ENCODE measurements around the gene KCNK7. TPM values are rescaled to one million over a fixed set of nuclear protein-coding genes. Genes with fewer than 3 reads are reported as not detected.

The KCNK7 gene
- total RNA-seq, 1 donor from 2014 or later = 0.17 TPM

DNA sequence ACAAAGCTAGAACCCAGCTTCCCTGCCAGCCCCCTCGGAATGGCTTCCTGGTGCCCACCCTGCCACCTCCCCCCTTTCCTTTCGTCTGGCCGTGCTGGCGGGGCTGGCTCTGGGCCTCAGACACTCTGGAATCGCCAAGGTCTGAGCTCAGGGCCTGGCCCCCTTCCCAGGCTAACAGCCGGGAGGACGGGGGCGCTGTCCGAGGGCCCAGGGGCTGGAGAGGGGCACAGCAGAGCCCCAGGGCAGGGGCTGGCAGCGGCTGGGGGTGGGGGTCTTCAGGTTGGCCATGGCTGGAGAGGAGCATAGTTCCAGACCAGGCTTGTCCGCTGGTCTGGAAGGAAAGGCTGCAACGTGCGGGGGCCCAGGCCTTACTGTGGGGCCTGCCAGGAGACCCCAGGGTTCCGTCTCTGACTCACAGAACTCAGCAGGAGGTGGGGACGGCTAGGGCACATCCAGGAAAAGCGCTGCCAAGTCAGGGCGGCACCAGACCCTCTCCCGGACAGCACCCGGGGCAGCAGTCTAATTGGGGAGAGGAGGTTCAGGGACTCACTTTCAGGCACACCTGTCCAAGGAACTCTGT is 36.6 kb downstream of the KCNK7 start:
- TF ChIP-seq, protein P1, sequence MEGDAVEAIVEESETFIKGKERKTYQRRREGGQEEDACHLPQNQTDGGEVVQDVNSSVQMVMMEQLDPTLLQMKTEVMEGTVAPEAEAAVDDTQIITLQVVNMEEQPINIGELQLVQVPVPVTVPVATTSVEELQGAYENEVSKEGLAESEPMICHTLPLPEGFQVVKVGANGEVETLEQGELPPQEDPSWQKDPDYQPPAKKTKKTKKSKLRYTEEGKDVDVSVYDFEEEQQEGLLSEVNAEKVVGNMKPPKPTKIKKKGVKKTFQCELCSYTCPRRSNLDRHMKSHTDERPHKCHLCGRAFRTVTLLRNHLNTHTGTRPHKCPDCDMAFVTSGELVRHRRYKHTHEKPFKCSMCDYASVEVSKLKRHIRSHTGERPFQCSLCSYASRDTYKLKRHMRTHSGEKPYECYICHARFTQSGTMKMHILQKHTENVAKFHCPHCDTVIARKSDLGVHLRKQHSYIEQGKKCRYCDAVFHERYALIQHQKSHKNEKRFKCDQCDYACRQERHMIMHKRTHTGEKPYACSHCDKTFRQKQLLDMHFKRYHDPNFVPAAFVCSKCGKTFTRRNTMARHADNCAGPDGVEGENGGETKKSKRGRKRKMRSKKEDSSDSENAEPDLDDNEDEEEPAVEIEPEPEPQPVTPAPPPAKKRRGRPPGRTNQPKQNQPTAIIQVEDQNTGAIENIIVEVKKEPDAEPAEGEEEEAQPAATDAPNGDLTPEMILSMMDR (conservative IDR thresholded peaks at IDR 0.05; ENCODE audit: low read depth, low read length) = no peak
- DNase-seq (ENCODE audit: low read depth) = no peak
- peak overlapping the region; percentile 28 for H3K4me3 ChIP-seq (ENCODE audit: low read depth, low read length)

DNA sequence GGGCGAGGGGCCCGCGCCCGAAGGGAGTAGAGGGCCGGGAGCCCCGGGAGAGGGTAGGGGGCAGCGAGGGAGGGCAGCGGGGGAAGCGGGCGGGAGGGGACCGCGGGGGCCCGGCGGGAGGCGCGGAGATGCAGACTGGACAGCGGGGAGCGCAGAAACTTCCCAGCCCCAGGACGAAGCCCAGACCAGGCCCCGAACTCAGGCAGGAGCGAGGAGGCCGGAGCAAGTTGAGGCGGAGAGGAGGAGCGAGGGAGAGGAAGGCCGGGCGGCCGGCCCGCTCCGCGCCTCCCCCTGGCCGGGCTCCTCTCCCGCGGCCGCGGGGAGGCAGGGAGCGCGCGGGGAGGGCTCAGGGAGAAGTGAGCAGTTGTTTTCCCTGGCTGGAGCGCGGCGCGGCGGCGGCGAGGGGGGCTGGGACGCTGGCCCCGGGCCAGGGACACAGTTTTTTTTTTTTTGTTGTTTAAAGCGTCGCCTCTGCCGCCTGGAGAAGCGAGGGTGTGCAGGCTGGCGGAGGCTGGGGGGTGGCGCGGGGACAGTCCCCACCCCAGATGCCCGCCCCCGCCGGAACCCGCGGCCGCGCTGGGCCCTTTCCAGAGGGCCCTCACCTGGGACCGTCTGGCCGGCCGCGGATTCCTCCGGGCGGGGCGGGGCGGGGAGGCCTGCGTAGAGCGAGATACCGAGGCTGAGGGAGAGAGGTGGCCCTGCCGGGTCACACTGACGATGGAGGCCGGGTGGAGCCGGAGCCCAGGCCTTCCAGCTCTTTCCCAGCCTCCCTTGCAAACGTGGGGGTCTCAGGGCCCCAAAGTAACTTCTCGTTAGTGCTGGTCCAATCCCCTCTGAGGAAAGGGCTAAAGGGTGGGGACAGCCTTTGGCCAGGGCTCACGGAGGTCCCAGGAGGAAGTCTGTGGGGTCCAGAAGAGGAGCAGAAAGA is 37.3 kb downstream of the KCNK7 start, which contains the start of gene LTBP3:
Gene LTBP3, minus strand, starts transcription at position 358 of the 928 bp plus-strand sequence. CDS start 400 bp downstream, outside the sequence.
- DNase-seq (ENCODE audit: low read depth) = no peak
- H3K4me3 ChIP-seq (ENCODE audit: low read depth, low read length) = peak within 1 kb of the TSS; percentile 67
- TF ChIP-seq, protein P1 (conservative IDR thresholded peaks at IDR 0.05; ENCODE audit: low read depth, low read length) = no peak

DNA sequence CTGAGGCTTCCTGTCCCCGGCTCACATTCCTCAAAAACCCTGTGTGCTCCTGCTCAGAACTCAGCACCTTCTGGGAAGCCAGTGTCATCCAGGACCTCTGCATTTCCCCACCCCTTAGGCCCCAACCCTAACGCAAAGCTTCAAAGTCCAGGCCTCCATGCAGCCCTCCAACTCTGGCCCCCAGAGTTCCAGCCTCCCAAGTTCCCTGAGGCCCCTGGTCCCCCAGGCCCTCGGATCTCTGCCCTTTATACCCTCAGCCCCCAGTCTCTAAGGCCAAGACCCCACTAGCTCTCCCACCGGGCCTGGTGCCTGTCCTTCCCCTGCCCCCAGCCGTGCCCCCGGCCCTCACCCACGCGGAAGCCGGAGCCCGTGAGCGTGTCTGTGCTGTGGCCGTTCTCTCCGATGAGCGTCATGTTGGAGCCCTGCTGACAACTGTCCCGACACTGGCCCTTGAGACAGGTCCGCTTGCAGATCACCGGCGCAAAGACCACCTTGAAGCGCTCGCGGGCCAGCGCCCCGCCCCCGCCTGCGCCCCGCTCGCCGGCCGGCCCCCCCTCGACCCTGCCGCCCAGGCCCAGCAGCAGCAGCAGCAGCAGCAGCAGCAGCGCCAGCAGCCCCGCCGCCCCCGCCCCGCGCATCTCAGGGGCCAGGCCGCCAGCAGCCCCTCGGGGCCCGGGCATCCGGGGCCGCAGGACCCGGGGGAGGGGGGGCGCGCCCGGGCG is 38.2 kb downstream of the KCNK7 start:
- TF ChIP-seq, protein P1 (conservative IDR thresholded peaks at IDR 0.05; ENCODE audit: low read depth, low read length) = no peak
- H3K4me3 ChIP-seq (ENCODE audit: low read depth, low read length) = peak overlapping the region; percentile 67
- DNase-seq (ENCODE audit: low read depth) = no peak

DNA sequence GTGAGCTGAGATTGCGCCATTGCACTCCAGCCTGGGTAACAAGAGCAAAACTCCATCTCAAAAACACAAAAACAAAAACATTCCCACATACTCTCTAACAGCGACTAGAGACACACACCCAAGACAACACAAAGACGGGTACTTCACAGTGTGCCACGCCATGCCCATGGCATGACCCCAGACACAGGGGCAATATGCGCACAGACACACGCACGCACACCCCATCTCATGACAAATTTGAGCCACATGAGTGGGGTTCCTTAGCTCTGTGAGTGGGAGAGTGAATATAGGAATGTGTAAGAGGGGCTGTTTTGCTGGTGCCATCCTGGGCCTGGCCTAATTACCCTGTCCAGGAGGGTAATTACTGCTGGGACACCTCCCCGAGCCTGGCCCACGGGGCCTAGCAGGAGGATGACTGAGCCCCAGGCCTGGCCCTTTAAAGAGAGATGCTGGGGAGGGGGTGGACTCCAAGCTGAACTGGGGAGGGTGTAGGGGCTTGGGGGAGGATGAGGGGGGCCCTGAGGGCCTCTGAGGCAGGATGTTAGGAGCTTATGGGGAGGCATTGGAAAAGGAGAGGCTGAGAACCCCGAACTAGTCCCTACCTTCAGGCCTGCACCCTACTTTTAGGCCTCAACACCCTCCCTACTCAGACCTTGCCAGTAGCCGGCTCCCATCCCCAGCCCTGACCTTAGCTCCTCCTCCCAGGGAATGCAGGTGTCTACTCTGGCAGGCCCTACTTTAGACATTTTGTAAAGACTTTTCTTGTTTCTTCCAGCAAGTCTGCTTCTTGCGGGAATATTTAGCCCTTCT is 38.9 kb downstream of the KCNK7 start:
- no peak for DNase-seq (ENCODE audit: low read depth)
- TF ChIP-seq, protein P1 (conservative IDR thresholded peaks at IDR 0.05; ENCODE audit: low read depth, low read length) = no peak

DNA sequence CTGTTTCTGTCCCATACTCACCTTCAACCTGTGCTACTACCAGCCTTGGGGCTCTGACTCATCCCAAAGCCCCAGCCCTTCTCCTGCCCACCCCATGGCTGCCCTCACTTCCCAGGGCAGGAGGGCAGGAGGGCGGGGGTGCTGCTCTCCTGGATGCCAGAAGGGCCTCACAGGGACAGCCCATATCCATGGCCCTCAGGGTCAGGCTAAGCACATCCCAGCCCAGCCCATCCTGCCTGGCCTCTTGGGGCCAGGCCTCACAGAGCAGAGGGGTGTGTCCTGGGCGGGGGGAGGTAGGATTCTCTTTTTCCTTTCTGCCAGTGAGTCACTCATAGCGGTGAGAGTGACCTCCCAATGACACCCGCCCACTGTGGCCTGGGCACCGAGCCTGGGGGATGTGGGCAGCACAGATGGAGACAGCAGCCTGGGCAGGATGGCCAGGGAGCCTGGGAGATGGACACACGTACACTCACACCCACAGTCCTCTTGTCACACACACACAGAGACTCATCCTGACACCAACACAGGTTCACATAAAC is 39.8 kb downstream of the KCNK7 start:
- DNase-seq (ENCODE audit: low read depth) = no peak
- H3K4me3 ChIP-seq (ENCODE audit: low read depth, low read length) = peak overlapping the region; percentile 19
- TF ChIP-seq, protein P1 (conservative IDR thresholded peaks at IDR 0.05; ENCODE audit: low read depth, low read length) = no peak

More for the DNA sequence above, 38.9 kb downstream of the KCNK7 start:
- H3K4me3 ChIP-seq (ENCODE audit: low read depth, low read length) = peak overlapping the region; percentile 67

All from epithelial cell of proximal tubule (primary cell).